ENCODE results near the gene HSFY1.
"Not testable (repeated sequence)": the region's sequence is repeated elsewhere in the genome, so short reads cannot be mapped to it uniquely, and the experiment has no call there.

The HSFY1 gene

GRCh38 chrY:18546420-18546819 lies at the start of gene HSFY1:
TSS of gene HSFY1 (plus strand) at chrY:18546720. CDS start at chrY:18546788, 68 bp downstream.
- not testable (repeated sequence) for DNase-seq (ENCODE audit: low spot score)

GRCh38 chrY:18504266-18504665 lies 42.3 kb upstream of the HSFY1 start:
- DNase-seq (ENCODE audit: low spot score), result not testable (repeated sequence)

GRCh38 chrY:18530995-18531655 lies 15.4 kb upstream of the HSFY1 start:
- DNase-seq (ENCODE audit: low spot score), result not testable (repeated sequence)

GRCh38 chrY:18538952-18539351 lies 7.6 kb upstream of the HSFY1 start:
- DNase-seq (ENCODE audit: low spot score), result not testable (repeated sequence)

- not testable (repeated sequence) for DNase-seq (ENCODE audit: low spot score)
These were observed 6.6 kb downstream of the HSFY1 start for GRCh38 chrY:18553132-18553531.

- DNase-seq (ENCODE audit: low spot score), result not testable (repeated sequence)
These were observed 19.4 kb downstream of the HSFY1 start for GRCh38 chrY:18565915-18566314.

Measured in HuH-7.5 (cell line).